GM18951 (cell line): ENCODE measurements around the gene VILL.

Experiments used
- POLR2A ChIP-seq: IDR thresholded peaks from 4 replicates; pipeline ENCODE4 v1.6.1; 2011; ENCODE audit warnings: mild to moderate bottlenecking; ENCODE audit not compliant: insufficient read length, insufficient read depth; ENCODE audit errors: extremely low read depth
- in situ Hi-C: fragments of 300-500 bp; cut with MboI; formaldehyde crosslinking; loops from one replicate; pipeline ENCODE4 v1.12.0; 2022; ENCODE audit warnings: low sequenced_read_pairs, mixed read lengths, inconsistent platforms; ENCODE audit not compliant: unreplicated experiment

The VILL gene

GRCh38 chr3:38016847-38017444, 26.4 kb downstream of the VILL start:
- in situ Hi-C loops = no loop called here
- TF ChIP-seq POLR2A = no peak

GRCh38 chr3:38017445-38018295, 27.1 kb downstream of the VILL start:
- in situ Hi-C loops = no loop called here
- TF ChIP-seq POLR2A = no peak

GRCh38 chr3:38018296-38019266, 28.0 kb downstream of the VILL start:
- no peak for TF ChIP-seq POLR2A
- in situ Hi-C loops = no loop called here

DNA sequence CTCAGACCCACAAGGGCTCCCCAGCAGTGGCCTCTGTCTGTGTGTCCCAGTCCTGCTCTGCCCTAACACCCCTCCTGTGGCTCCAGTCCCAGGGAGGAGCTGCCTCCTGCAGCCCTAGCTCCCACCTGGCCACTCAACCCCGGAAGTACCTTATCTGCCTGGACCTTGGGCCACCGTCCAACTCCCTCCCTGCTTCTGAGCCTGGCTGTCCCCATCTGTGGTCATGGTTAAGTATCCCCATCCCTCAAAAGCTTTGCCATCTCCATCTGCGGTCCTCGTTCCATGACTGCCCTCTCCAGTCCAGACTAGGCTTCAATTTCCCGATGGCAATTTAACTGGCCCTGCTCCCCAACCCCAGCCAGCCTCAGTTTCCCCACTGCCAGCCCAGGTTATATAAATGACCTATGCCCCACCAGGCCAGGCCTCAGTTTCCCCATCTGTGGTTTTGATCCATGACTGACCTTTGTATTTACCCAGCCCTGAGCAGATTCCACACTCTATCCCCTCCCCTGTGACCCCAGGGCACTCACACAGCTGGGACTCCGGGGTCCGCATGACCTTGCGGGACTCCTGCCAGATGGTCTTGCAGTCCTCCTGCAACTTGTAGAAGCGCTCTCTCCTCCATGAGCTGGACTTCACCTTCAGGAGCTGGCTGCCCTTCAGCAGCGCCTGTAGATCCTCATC, 29.2 kb downstream of the VILL start:
- in situ Hi-C loops = no loop called here
- no peak for TF ChIP-seq POLR2A

DNA sequence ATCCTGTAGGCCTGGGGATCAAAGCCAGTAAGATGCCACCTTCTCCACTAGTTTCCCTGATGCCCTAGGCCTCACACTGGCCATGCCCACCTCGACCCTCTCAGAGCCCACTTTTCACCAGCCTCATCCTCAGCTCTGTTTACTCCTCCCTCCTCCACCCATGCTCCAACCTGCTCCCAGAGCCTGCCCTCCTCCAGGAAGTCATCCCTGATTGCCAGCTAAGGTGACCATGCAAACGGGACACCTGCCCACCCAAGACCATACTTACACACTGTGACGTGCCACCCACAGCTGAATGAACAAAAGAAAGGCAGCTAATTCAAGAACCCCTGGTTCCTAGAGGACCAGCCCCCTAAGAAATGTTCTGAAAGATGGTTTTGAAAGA, 29.7 kb downstream of the VILL start:
- in situ Hi-C loops = no loop called here
- TF ChIP-seq POLR2A = no peak

- in situ Hi-C loops = no loop called here
- no peak for TF ChIP-seq POLR2A
Observed at GRCh38 chr3:38021196-38021595, 30.6 kb downstream of the VILL start.

GRCh38 chr3:38022301-38022700, 31.7 kb downstream of the VILL start:
- in situ Hi-C loops = no loop called here

DNA sequence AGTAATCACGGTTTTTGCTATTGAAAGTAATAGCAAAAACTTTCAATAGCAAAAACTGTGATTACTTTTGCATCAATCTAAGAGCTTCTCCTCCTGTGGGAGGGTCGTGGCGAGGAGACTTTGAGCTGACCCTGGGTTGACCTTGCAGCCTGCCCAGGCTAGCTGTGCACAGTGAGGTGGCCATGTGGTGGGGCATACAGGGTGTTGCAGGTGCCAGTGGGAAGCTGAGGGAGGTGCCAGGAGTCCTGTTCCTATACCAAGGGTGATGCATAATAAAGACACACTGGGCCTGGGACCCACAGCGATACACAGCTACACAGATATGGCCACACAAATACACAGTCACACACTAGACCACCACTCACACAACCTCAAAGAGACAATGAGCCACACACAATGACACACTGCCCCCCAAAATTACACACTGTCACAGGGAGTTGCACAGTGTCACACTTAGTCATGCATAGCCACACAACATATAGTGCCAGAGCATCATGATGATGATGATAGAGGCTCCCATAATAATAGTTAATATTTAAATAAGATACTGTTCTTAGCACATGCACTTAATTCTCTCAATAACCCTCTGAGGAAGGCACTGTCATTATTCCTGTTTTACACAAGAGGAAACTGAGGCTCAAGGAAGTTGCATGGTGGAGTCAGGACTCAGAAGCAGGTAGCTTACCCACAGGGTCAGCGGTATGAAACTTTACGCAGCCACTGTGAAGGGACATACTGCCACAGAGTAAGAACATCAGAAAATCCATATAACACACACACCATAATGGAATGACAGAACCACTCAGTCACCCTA, 32.5 kb downstream of the VILL start:
- in situ Hi-C loops = no loop called here
- no peak for TF ChIP-seq POLR2A

More at GRCh38 chr3:38022301-38022700, 31.7 kb downstream of the VILL start:
- no peak for TF ChIP-seq POLR2A

DNA sequence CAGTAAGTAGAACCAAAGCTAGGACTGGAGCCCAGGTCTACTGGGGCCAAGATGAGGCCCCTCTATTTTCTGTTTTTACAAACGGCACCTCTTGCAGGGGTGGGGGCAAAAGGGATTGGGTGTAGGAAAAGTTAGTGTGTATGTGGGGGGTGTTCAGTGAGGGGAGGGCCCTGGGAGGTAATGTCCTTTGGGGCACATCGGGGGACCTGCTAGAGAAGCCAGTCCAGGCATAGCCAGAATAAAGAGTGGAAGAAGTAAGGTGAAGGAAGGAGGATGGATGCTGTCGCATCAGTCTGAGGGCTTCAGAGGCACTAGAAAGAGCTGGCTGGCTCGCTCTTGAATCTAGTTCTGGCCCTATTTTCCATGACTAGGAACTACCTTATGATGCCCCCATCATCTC, 36.3 kb downstream of the VILL start:
- in situ Hi-C loops = no loop called here
- TF ChIP-seq POLR2A = no peak

- no peak for TF ChIP-seq POLR2A
Observed at GRCh38 chr3:38027466-38028465, 37.2 kb downstream of the VILL start.

DNA sequence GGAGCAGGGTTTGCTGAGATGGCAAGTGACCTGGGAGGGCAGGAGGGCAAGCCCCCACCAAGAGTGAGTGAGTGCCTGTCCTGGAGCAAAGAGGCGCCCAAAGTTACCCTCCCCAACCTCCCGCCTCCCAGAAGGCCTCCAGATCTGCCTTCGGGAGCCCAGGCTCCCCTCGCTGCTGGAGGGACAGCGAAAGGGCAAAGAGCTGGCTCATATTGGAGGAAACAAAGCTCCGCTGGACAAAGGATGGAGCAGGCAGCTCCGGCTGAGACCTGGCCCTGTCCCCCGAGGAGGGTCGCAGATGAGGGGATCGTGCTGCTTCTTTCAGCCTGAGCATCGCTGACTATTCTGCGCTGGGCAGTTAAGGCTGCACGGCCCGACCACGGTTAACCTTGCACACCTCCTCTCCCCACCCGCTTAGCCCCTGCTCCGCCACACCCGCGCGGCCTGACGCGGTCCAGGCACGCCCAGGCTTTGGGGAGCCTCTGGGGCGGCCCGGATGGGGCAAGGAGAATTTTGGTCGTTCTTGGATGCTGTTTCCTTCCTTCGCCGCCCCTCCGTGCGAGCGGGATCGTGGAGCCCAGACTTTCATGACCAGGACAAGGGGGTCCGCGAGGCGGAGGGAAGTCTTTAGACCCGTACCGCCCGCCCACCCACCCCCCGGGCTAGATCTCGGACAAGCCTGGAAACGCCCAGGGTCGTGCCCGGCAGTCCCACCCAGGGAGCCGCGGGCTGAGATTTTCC, 38.2 kb downstream of the VILL start:
- in situ Hi-C loops = no loop called here
- no peak for TF ChIP-seq POLR2A

More at GRCh38 chr3:38027466-38028465, 37.2 kb downstream of the VILL start:
- in situ Hi-C loops = no loop called here
